ENCODE measurements around the gene FGF7. TPM values are rescaled to one million over a fixed set of nuclear protein-coding genes. Genes with fewer than 3 reads are reported as not detected.

FGF7 gene
- total and polyA plus RNA-seq, 2 donors (not counting 1 experiment from before 2014, with no cell fraction given): 0.10 TPM; not detected in 1

DNA sequence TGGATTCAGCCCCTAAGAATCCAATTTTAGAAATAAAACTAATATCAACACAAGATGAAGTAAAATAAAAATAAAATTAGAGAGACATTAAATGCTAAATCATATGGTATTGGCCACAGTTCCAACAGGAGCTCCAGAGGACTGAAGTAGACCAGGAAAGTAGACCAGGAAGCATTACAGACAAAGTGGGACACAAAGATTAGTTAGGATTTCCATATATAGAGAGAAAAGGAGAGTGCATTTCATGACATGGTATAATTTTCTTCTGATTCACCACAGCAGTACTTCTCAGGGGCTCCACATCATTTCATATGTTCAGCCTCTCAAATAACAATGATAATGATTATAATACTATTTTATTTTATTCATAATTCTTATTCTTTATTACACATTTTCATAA, 18.3 kb downstream of the FGF7 start:
- no peak overlapping the region for H3K4me2 ChIP-seq (replicated peaks; ENCODE audit: low read depth, low read length, poor library complexity, severe bottlenecking)
- no peaks in the 10 kb centered on the region for H3K27me3 ChIP-seq (replicated peaks in 1 of 4; ENCODE audit: control extremely low read depth in 1 of 4, control insufficient read depth in 3 of 4, insufficient read depth in 4 of 4, low read length in 3 of 4)
- no peak for ATAC-seq (ENCODE audit: low read depth)
- H3K9me3 ChIP-seq (ENCODE audit: control extremely low read depth in 1 of 3, control insufficient read depth in 2 of 3, insufficient read depth in 1 of 3, low read length in 2 of 3): no peaks in the 10 kb centered on the region
- Mint-ChIP-seq H3K27me3 (peaks cover 8% of the 10 kb centered on the region), H3K27ac (no peak overlapping the region), H3K9me3 (ENCODE audit: insufficient read depth) (no peaks in the 10 kb centered on the region), H3K4me1 (peaks cover 18% of the 10 kb centered on the region), H3K4me3 (no peak overlapping the region)
- peaks cover 6 to 14% of the 10 kb centered on the region in 2 donors for H3K4me1 ChIP-seq (ENCODE audit: control insufficient read depth in 2 of 2, insufficient read depth in 2 of 2, low read length in 2 of 2)
- TF ChIP-seq, protein P1, sequence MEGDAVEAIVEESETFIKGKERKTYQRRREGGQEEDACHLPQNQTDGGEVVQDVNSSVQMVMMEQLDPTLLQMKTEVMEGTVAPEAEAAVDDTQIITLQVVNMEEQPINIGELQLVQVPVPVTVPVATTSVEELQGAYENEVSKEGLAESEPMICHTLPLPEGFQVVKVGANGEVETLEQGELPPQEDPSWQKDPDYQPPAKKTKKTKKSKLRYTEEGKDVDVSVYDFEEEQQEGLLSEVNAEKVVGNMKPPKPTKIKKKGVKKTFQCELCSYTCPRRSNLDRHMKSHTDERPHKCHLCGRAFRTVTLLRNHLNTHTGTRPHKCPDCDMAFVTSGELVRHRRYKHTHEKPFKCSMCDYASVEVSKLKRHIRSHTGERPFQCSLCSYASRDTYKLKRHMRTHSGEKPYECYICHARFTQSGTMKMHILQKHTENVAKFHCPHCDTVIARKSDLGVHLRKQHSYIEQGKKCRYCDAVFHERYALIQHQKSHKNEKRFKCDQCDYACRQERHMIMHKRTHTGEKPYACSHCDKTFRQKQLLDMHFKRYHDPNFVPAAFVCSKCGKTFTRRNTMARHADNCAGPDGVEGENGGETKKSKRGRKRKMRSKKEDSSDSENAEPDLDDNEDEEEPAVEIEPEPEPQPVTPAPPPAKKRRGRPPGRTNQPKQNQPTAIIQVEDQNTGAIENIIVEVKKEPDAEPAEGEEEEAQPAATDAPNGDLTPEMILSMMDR (IDR thresholded peaks at IDR 0.05): no peak
- no peak for TF ChIP-seq EZH2 (IDR thresholded peaks at IDR 0.05; ENCODE audit: borderline replicate concordance, insufficient read depth, low read depth, low read length, poor library complexity, severe bottlenecking)
- H4K20me1 ChIP-seq (ENCODE audit: control insufficient read depth, insufficient read depth, low read length, poor library complexity, severe bottlenecking): no peaks in the 10 kb centered on the region
- no peak overlapping the region for H3K4me3 ChIP-seq (ENCODE audit: control extremely low read depth in 1 of 5, extremely low read depth in 1 of 5, insufficient read depth in 1 of 5, low read depth in 2 of 5, low read length in 4 of 5)
- no peak for DNase-seq
- intact Hi-C loops (cut with micrococcal nuclease): no loop called here
- no peak overlapping the region for H3K27ac ChIP-seq (ENCODE audit: low read length in 2 of 2)
- no peak overlapping the region for H3K9ac ChIP-seq (ENCODE audit: low read length)
- ChIA-PET CTCF (interaction anchor here (1.4 kb wide), 1 partner anchor 19 kb away, joined by 5 read pairs; the partner anchor contains the start of gene FGF7), POLR2A (no interaction called here)
- no peaks in the 10 kb centered on the region for H3K79me2 ChIP-seq (ENCODE audit: control insufficient read depth, insufficient read depth, low read length)
- H2AFZ ChIP-seq (ENCODE audit: insufficient read depth, low read depth, low read length, poor library complexity, severe bottlenecking): no peak overlapping the region
- no peaks in the 10 kb centered on the region for H3K36me3 ChIP-seq (replicated peaks in 1 of 2; ENCODE audit: control extremely low read depth in 1 of 2, control insufficient read depth in 1 of 2, extremely low read depth in 1 of 2, insufficient read depth in 2 of 2, low read length in 1 of 2)

DNA sequence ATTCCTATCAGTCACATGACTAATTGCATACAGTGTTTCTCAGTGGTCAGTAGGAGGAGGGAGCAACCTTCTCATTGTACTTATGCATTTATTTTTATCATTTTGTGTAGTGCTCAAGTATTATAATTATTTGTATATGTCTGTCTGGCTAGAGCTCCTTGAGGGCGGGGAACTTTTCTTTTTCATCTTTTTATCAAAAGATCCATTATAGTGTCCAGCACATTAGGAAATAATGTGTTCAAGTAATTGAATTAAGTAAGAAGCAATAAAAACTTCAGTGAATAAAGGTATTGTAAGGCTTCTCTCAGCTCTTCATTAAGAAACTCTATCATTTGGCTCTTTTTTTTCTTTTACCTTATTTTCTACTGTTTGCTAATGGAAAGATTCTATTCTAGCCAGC, 18.8 kb downstream of the FGF7 start:
- Histone ChIP-seq H3K36me3 (replicated peaks in 1 of 2; ENCODE audit: control extremely low read depth in 1 of 2, control insufficient read depth in 1 of 2, extremely low read depth in 1 of 2, insufficient read depth in 2 of 2, low read length in 1 of 2) (no peaks in the 10 kb centered on the region), H4K20me1 (ENCODE audit: control insufficient read depth, insufficient read depth, low read length, poor library complexity, severe bottlenecking) (no peaks in the 10 kb centered on the region), H2AFZ (ENCODE audit: insufficient read depth, low read depth, low read length, poor library complexity, severe bottlenecking) (no peak overlapping the region), H3K4me2 (replicated peaks; ENCODE audit: low read depth, low read length, poor library complexity, severe bottlenecking) (no peak overlapping the region), H3K9ac (ENCODE audit: low read length) (no peak overlapping the region), H3K79me2 (ENCODE audit: control insufficient read depth, insufficient read depth, low read length) (no peaks in the 10 kb centered on the region), H3K9me3 (ENCODE audit: control extremely low read depth in 1 of 3, control insufficient read depth in 2 of 3, insufficient read depth in 1 of 3, low read length in 2 of 3) (no peaks in the 10 kb centered on the region), H3K4me3 (ENCODE audit: control extremely low read depth in 1 of 5, extremely low read depth in 1 of 5, insufficient read depth in 1 of 5, low read depth in 2 of 5, low read length in 4 of 5) (no peak overlapping the region), H3K4me1 (ENCODE audit: control insufficient read depth in 2 of 2, insufficient read depth in 2 of 2, low read length in 2 of 2) (peaks cover 6 to 14% of the 10 kb centered on the region in 2 donors), H3K27me3 (replicated peaks in 1 of 4; ENCODE audit: control extremely low read depth in 1 of 4, control insufficient read depth in 3 of 4, insufficient read depth in 4 of 4, low read length in 3 of 4) (no peaks in the 10 kb centered on the region), H3K27ac (ENCODE audit: low read length in 2 of 2) (no peak overlapping the region)
- intact Hi-C loops (cut with micrococcal nuclease): no loop called here
- TF ChIP-seq, protein P1 (IDR thresholded peaks at IDR 0.05): no peak
- no peak for TF ChIP-seq EZH2 (IDR thresholded peaks at IDR 0.05; ENCODE audit: borderline replicate concordance, insufficient read depth, low read depth, low read length, poor library complexity, severe bottlenecking)
- Mint-ChIP-seq H3K4me1 (peaks cover 18% of the 10 kb centered on the region), H3K27me3 (peaks cover 8% of the 10 kb centered on the region), H3K4me3 (no peak overlapping the region), H3K9me3 (ENCODE audit: insufficient read depth) (no peaks in the 10 kb centered on the region), H3K27ac (no peak overlapping the region)
- ATAC-seq (ENCODE audit: low read depth) (no peak), DNase-seq (no peak)
- CTCF ChIA-PET: interaction anchor here (1.4 kb wide), 1 partner anchor 19 kb away, joined by 5 read pairs; the partner anchor contains the start of gene FGF7
- no CpG with 5 or more reads among the region's 1 CpG for WGBS (ENCODE audit: insufficient coverage)
- POLR2A ChIA-PET: no interaction called here
